ENCODE data around the gene ARL15.
A peak's percentile ranks its signal among the peaks of the same experiment; 100 is the strongest.

Gene ARL15

DNA sequence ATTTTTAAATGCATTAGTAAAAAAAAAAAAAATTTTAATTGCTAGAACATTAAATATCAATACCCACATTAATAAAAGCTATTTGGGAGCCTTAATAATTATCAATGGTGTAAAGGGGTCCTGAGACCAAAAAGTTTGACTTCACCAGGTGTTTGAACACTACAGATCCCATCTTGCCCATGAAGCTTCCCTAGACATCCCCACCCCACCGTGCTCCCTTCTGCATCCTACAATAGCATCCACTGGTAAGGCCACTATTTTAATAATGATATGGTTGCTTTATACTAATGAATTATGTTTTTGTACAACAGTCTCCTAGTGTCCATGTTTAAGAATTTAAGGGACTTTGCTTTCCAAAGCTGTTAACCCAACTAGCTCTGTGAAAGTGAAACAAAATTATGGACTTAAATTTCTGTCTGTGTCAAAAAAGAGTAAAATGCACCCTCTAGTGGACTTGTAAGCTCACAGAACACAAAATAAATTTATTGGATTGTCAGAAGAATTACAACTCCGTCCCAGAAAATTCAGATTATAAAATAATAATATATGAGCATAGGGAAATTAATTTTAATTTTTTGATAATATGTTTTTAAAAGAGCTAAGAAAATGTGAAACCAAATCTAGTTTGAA lies 76.0 kb downstream of the ARL15 start:
- no peaks in the 10 kb centered on the region for H3K9me3 ChIP-seq (ENCODE audit: insufficient read depth, low read length, severe bottlenecking)
- no peak for TF ChIP-seq EZH2 (IDR thresholded peaks at IDR 0.05; ENCODE audit: borderline replicate concordance, low read depth, low read length, severe bottlenecking)
- TF ChIP-seq, protein P1, sequence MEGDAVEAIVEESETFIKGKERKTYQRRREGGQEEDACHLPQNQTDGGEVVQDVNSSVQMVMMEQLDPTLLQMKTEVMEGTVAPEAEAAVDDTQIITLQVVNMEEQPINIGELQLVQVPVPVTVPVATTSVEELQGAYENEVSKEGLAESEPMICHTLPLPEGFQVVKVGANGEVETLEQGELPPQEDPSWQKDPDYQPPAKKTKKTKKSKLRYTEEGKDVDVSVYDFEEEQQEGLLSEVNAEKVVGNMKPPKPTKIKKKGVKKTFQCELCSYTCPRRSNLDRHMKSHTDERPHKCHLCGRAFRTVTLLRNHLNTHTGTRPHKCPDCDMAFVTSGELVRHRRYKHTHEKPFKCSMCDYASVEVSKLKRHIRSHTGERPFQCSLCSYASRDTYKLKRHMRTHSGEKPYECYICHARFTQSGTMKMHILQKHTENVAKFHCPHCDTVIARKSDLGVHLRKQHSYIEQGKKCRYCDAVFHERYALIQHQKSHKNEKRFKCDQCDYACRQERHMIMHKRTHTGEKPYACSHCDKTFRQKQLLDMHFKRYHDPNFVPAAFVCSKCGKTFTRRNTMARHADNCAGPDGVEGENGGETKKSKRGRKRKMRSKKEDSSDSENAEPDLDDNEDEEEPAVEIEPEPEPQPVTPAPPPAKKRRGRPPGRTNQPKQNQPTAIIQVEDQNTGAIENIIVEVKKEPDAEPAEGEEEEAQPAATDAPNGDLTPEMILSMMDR (IDR thresholded peaks at IDR 0.05; ENCODE audit: borderline replicate concordance, extremely low read depth, low read length, poor library complexity, severe bottlenecking) = peak; percentile 67
- H3K4me2 ChIP-seq (ENCODE audit: insufficient read depth, low read length) = peak overlapping the region; percentile 51; the same call in 1 of the 2 replicates
- H3K27me3 ChIP-seq (ENCODE audit: insufficient read depth, low read length, poor library complexity) = no peaks in the 10 kb centered on the region
- ATAC-seq (ENCODE audit: insufficient read depth, low read depth) (peak; percentile 52; the same call in 1 of the 3 replicates), DNase-seq (no peak)
- no peak overlapping the region for H3K27ac ChIP-seq (ENCODE audit: low read length)
- no peak overlapping the region for H2AFZ ChIP-seq (ENCODE audit: low read depth, low read length)
- no peaks in the 10 kb centered on the region for H3K4me1 ChIP-seq (ENCODE audit: insufficient read depth, low read length)
- H3K9ac ChIP-seq (ENCODE audit: low read depth, low read length) = no peak overlapping the region
- no peaks in the 10 kb centered on the region for H3K79me2 ChIP-seq (ENCODE audit: insufficient read depth, low read length)
- H4K20me1 ChIP-seq (ENCODE audit: insufficient read depth, low read length) = peaks cover 14% of the 10 kb centered on the region; the same call in 1 of the 2 replicates
- H3K36me3 ChIP-seq (ENCODE audit: insufficient read depth, low read length) = no peaks in the 10 kb centered on the region
- no peak overlapping the region for H3K4me3 ChIP-seq (ENCODE audit: low read depth in 1 of 2, low read length in 2 of 2)

DNA sequence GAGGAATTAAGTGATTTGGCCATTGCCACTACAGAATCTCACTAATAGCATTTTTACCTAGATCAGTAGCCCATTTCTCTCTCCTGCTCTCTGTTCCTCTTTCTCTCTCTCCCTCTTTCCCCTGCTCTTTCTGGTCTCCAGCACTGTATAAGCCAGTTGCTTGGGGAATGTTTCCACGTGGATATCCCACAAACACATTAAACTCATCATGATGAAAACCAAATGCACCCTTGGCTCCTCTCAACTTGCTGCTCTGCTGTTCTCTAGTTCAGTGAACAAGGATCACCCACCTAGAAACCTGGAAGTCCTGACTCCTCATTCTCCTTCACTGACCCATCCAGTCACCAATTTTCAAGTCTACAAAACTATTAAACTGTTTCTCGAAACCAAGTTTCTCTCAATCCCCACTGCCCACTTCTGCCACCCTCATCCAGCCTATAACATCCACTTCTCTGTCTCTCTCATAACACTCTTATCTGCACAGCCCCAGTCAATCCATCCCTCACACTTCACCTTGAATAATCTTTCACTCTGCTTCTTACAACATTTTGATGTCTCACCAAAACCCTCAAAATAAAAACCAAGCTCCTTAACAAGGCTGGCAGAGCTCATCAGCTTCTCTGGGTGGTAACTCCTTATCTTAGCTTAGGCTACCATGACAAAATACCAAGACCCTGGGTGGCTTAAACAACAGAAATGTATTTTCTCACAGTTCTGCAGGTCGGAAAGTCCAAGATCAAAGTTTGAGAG lies 79.3 kb downstream of the ARL15 start:
- H3K4me1 ChIP-seq (ENCODE audit: insufficient read depth, low read length) = no peaks in the 10 kb centered on the region
- H3K9me3 ChIP-seq (ENCODE audit: insufficient read depth, low read length, severe bottlenecking) = no peaks in the 10 kb centered on the region
- no peaks in the 10 kb centered on the region for H3K36me3 ChIP-seq (ENCODE audit: insufficient read depth, low read length)
- no peak overlapping the region for H3K9ac ChIP-seq (ENCODE audit: low read depth, low read length)
- TF ChIP-seq, protein P1 (IDR thresholded peaks at IDR 0.05; ENCODE audit: borderline replicate concordance, extremely low read depth, low read length, poor library complexity, severe bottlenecking) = no peak
- TF ChIP-seq EZH2 (IDR thresholded peaks at IDR 0.05; ENCODE audit: borderline replicate concordance, low read depth, low read length, severe bottlenecking) = no peak
- no peak overlapping the region for H2AFZ ChIP-seq (ENCODE audit: low read depth, low read length)
- no peak overlapping the region for H3K4me3 ChIP-seq (ENCODE audit: low read depth in 1 of 2, low read length in 2 of 2)
- peaks cover 7% of the 10 kb centered on the region; the same call in 1 of the 2 replicates for H4K20me1 ChIP-seq (ENCODE audit: insufficient read depth, low read length)
- H3K27me3 ChIP-seq (ENCODE audit: insufficient read depth, low read length, poor library complexity) = no peaks in the 10 kb centered on the region
- ATAC-seq (ENCODE audit: insufficient read depth, low read depth) (no peak), DNase-seq (no peak)
- H3K4me2 ChIP-seq (ENCODE audit: insufficient read depth, low read length) = no peak overlapping the region
- H3K27ac ChIP-seq (ENCODE audit: low read length) = no peak overlapping the region
- H3K79me2 ChIP-seq (ENCODE audit: insufficient read depth, low read length) = no peaks in the 10 kb centered on the region

DNA sequence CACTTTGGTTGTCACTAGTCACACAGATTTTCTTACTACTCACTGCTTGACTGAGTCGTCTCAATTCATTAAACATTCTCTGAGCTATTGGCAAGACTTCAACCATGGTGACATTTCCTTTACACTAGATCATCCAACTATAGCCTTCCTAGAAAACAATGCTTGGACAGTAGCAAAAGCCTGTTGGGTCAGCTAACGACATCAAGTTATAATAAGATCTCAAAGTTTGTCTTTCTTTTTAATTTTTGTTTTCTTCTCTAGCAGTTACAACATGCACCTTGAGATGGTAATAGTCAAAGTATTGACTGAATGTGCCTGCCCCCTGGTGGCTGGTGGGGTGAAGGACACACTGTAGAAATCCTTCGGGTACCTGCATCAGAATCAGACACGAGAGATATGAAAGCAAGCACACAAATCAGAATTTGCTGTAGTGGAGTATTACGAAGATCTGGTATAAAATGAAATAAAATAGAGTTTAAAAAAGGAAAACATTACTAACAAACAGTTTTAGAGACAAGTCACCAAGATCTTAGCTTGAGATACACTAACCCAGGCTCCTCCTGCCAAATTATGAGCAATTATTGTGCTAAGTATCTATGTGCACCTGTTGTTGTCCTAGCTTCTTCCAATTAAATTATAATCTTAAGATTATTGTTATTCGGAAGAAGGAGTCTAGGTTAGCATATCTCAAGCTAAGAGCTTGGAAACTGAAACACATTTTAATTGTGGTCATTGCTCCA lies 81.2 kb downstream of the ARL15 start:
- DNase-seq = peak; percentile 68

More for the DNA sequence above, 81.2 kb downstream of the ARL15 start:
- Histone ChIP-seq H3K9me3 (ENCODE audit: insufficient read depth, low read length, severe bottlenecking) (no peaks in the 10 kb centered on the region), H3K4me2 (ENCODE audit: insufficient read depth, low read length) (no peak overlapping the region), H3K27ac (ENCODE audit: low read length) (no peak overlapping the region), H3K9ac (ENCODE audit: low read depth, low read length) (no peak overlapping the region), H3K27me3 (ENCODE audit: insufficient read depth, low read length, poor library complexity) (no peaks in the 10 kb centered on the region), H3K4me3 (ENCODE audit: low read depth in 1 of 2, low read length in 2 of 2) (no peak overlapping the region), H4K20me1 (ENCODE audit: insufficient read depth, low read length) (peaks cover 14% of the 10 kb centered on the region; the same call in 1 of the 2 replicates), H3K79me2 (ENCODE audit: insufficient read depth, low read length) (no peaks in the 10 kb centered on the region), H3K4me1 (ENCODE audit: insufficient read depth, low read length) (no peaks in the 10 kb centered on the region), H3K36me3 (ENCODE audit: insufficient read depth, low read length) (no peaks in the 10 kb centered on the region), H2AFZ (ENCODE audit: low read depth, low read length) (no peak overlapping the region)
- no peak for TF ChIP-seq EZH2 (IDR thresholded peaks at IDR 0.05; ENCODE audit: borderline replicate concordance, low read depth, low read length, severe bottlenecking)
- TF ChIP-seq, protein P1 (IDR thresholded peaks at IDR 0.05; ENCODE audit: borderline replicate concordance, extremely low read depth, low read length, poor library complexity, severe bottlenecking) = peak; percentile 90
- peak; percentile 85 for ATAC-seq (ENCODE audit: insufficient read depth, low read depth)
